Fibroblast of mammary gland (primary cell): Measurements from ENCODE around the gene RUNX1.

Experiments used
- DNase-seq: peaks from one replicate; pipeline ENCODE4 v3.0.0-alpha.2; 2010; ENCODE audit warnings: low read depth
- H3K4me3 ChIP-seq: 2 replicates; pipeline ENCODE4 v1.5.1; 2011; ENCODE audit warnings: low read depth, mild to moderate bottlenecking, low read length, moderate library complexity; ENCODE audit not compliant: control insufficient read depth
- CTCF ChIP-seq: conservative IDR thresholded peaks from 2 replicates; pipeline ENCODE4 v1.5.1; 2011; ENCODE audit warnings: low read depth, low read length, inconsistent platforms; ENCODE audit not compliant: control insufficient read depth, insufficient read depth

RUNX1 gene

GRCh38 chr21:35048706-35049617 lies at the start of gene RUNX1:
RUNX1 (minus strand) TSS chr21:35049302.
- no peak within 1 kb of the TSS for H3K4me3 ChIP-seq
- TF ChIP-seq CTCF, result no peak
- DNase-seq, result peak; percentile 70

- DNase-seq, result no peak
- no peak for TF ChIP-seq CTCF
- H3K4me3 ChIP-seq, result no peak overlapping the region
These were observed 48.4 kb upstream of the RUNX1 start for GRCh38 chr21:35097525-35097924.

- DNase-seq, result peak; percentile 50
- no peak overlapping the region for H3K4me3 ChIP-seq
- TF ChIP-seq CTCF, result no peak
These were observed 47.9 kb upstream of the RUNX1 start for GRCh38 chr21:35096959-35097358.

GRCh38 chr21:35095859-35096291 lies 46.8 kb upstream of the RUNX1 start:
- TF ChIP-seq CTCF, result no peak
- H3K4me3 ChIP-seq, result no peak overlapping the region
- no peak for DNase-seq

- no peak overlapping the region for H3K4me3 ChIP-seq
- TF ChIP-seq CTCF, result no peak
- DNase-seq, result no peak
These were observed 44.4 kb upstream of the RUNX1 start for GRCh38 chr21:35093514-35093913.

- TF ChIP-seq CTCF, result no peak
- H3K4me3 ChIP-seq, result no peak overlapping the region
- DNase-seq, result no peak
These were observed 42.4 kb upstream of the RUNX1 start for GRCh38 chr21:35091496-35091895.
